Lung (tissue), 12 donors: ENCODE results near the gene CACNA1E. TPM values are rescaled to one million over a fixed set of nuclear protein-coding genes. Genes with fewer than 3 reads are reported as not detected.

ENCODE experiments used
- ATAC-seq: fragments of 200-7000 bp; cut with Tn5 transposase; one replicate; pipeline ENCODE4 v1.9.1; 2020; ENCODE audit warnings: moderate number of reproducible peaks; ENCODE audit not compliant: insufficient read depth, low FRiP score
- DNase-seq, 3 donors: peaks; one replicate each; pipeline ENCODE4 v3.0.0-alpha.2; 2013 to 2017
- H3K27ac ChIP-seq, 2 donors: one replicate each; pipeline ENCODE4 v1.5.1; 2013; ENCODE audit warnings: mild to moderate bottlenecking in 2 of 2, moderate library complexity in 2 of 2, control low read depth in 1 of 2, inconsistent platforms in 1 of 2, low read depth in 1 of 2, low read length in 1 of 2
- H3K27me3 ChIP-seq, 3 donors: one replicate each; pipeline ENCODE4 v1.5.1; 2013; ENCODE audit warnings: low read length in 2 of 3; ENCODE audit not compliant: control insufficient read depth in 3 of 3, insufficient read depth in 3 of 3
- H3K36me3 ChIP-seq, 4 donors: one replicate each; pipeline ENCODE4 v1.5.1; 2013; ENCODE audit warnings: low read length in 4 of 4, mild to moderate bottlenecking in 1 of 4, moderate library complexity in 1 of 4; ENCODE audit not compliant: control insufficient read depth in 4 of 4, insufficient read depth in 4 of 4
- H3K4me1 ChIP-seq, 5 donors: one replicate each; pipeline ENCODE4 v1.5.1; 2013; ENCODE audit warnings: low read length in 5 of 5, mild to moderate bottlenecking in 2 of 5, moderate library complexity in 1 of 5; ENCODE audit not compliant: control insufficient read depth in 5 of 5, insufficient read depth in 5 of 5
- H3K4me3 ChIP-seq: one replicate; pipeline ENCODE4 v1.5.1; 2013; ENCODE audit warnings: mild to moderate bottlenecking, control low read depth, moderate library complexity
- H3K9ac ChIP-seq, 2 donors: one replicate each; pipeline ENCODE4 v1.5.1; 2013; ENCODE audit warnings: low read length in 2 of 2, control low read depth in 1 of 2; ENCODE audit not compliant: insufficient read depth in 1 of 2
- H3K9me3 ChIP-seq, 4 donors: one replicate each; pipeline ENCODE4 v1.5.1; 2013; ENCODE audit warnings: low read length in 3 of 4, mild to moderate bottlenecking in 1 of 4, moderate library complexity in 1 of 4; ENCODE audit not compliant: control insufficient read depth in 4 of 4, insufficient read depth in 3 of 4
- CTCF ChIP-seq: IDR thresholded peaks from 2 replicates; pipeline ENCODE4 v1.5.1; 2012; ENCODE audit warnings: mild to moderate bottlenecking; ENCODE audit errors: control extremely low read depth, extremely low read depth
- WGBS, 2 donors: extraction: QIAGEN DNeasy Blood & Tissue Kit; methylation state at CpG; one replicate each; pipeline ENCODE4 v1.1.7; 2013; 5-methylcytosine and 5-hydroxymethylcytosine counted together
- polyA plus RNA-seq, 2 donors: library from polyadenylated mRNA; stranded (reverse); fragments of 200-250 nt; gene quantifications; one replicate each; pipeline ENCODE4 v1.2.1, GENCODE V29; 2013
- total RNA-seq, 2 donors: library from RNA; depleted of rRNA in 1 of 2; stranded (reverse); fragments of >200 nt in 1 of 2; gene quantifications; one replicate each; pipeline ENCODE4 v1.2.1, GENCODE V29; 2014 to 2021
- donor health status: control.
- donor health status: control.
- donor health status: Bipolar disorder and iron deficiency.
- donor health status: healthy.
- donor health status: DM: yes; HTN: yes; CAD: no.

The CACNA1E gene
- total and polyA plus RNA-seq, 4 donors: 0.02 to 1.4 (median 0.80) TPM

- H3K9me3 ChIP-seq: peaks cover 0 to 3% (median 0%) of the 10 kb centered on the region in 4 donors
- no peak for ATAC-seq
- H3K27me3 ChIP-seq: no peaks in the 10 kb centered on the region
- H3K36me3 ChIP-seq: no peaks in the 10 kb centered on the region
- WGBS, 2 donors: 83 to 87% methylated on average over 10 of the region's 10 CpGs
- H3K4me1 ChIP-seq: no peaks in the 10 kb centered on the region
- H3K9ac ChIP-seq: no peak overlapping the region
- no peak for DNase-seq
- no peak for TF ChIP-seq CTCF
- no peak overlapping the region for H3K4me3 ChIP-seq
- no peak overlapping the region for H3K27ac ChIP-seq
Observed at GRCh38 chr1:181603735-181604410, 120.6 kb downstream of the CACNA1E start.

- H3K9ac ChIP-seq: no peak overlapping the region
- TF ChIP-seq CTCF: no peak
- no peaks in the 10 kb centered on the region for H3K4me1 ChIP-seq
- peaks cover 0 to 3% (median 0%) of the 10 kb centered on the region in 4 donors for H3K9me3 ChIP-seq
- no peaks in the 10 kb centered on the region for H3K27me3 ChIP-seq
- DNase-seq (no peak), ATAC-seq (no peak)
- WGBS, 2 donors: 46 to 70% methylated on average over 7 of the region's 7 CpGs
- no peak overlapping the region for H3K4me3 ChIP-seq
- H3K27ac ChIP-seq: no peak overlapping the region
- H3K36me3 ChIP-seq: no peaks in the 10 kb centered on the region
Observed at GRCh38 chr1:181604482-181605249, 121.3 kb downstream of the CACNA1E start.

- H3K27ac ChIP-seq: no peak overlapping the region
- no peak overlapping the region for H3K9ac ChIP-seq
- ATAC-seq (no peak), DNase-seq (no peak)
- H3K9me3 ChIP-seq: peaks cover 0 to 3% (median 0%) of the 10 kb centered on the region in 4 donors
- no peaks in the 10 kb centered on the region for H3K27me3 ChIP-seq
- H3K36me3 ChIP-seq: no peaks in the 10 kb centered on the region
- no peak overlapping the region for H3K4me3 ChIP-seq
- WGBS, 2 donors: 83 to 92% methylated on average over 3 of the region's 3 CpGs
- no peak for TF ChIP-seq CTCF
- H3K4me1 ChIP-seq: no peaks in the 10 kb centered on the region
Observed at GRCh38 chr1:181607524-181607923, 124.2 kb downstream of the CACNA1E start.
